Activated CD4-positive, alpha-beta T cell treated with anti-CD3 and anti-CD28 coated beads, Interleukin-2, amount 50 U/mL, for 1 hour (primary cell): Measurements from ENCODE around the gene RBM19.
A peak's percentile ranks its signal among the peaks of the same experiment; 100 is the strongest.
"Not testable (repeated sequence)": the region's sequence is repeated elsewhere in the genome, so short reads cannot be mapped to it uniquely, and the experiment has no call there.

Source experiments
- DNase-seq: peaks from one replicate; pipeline ENCODE4 v3.0.0-alpha.2; 2020

RBM19 gene, protein sequence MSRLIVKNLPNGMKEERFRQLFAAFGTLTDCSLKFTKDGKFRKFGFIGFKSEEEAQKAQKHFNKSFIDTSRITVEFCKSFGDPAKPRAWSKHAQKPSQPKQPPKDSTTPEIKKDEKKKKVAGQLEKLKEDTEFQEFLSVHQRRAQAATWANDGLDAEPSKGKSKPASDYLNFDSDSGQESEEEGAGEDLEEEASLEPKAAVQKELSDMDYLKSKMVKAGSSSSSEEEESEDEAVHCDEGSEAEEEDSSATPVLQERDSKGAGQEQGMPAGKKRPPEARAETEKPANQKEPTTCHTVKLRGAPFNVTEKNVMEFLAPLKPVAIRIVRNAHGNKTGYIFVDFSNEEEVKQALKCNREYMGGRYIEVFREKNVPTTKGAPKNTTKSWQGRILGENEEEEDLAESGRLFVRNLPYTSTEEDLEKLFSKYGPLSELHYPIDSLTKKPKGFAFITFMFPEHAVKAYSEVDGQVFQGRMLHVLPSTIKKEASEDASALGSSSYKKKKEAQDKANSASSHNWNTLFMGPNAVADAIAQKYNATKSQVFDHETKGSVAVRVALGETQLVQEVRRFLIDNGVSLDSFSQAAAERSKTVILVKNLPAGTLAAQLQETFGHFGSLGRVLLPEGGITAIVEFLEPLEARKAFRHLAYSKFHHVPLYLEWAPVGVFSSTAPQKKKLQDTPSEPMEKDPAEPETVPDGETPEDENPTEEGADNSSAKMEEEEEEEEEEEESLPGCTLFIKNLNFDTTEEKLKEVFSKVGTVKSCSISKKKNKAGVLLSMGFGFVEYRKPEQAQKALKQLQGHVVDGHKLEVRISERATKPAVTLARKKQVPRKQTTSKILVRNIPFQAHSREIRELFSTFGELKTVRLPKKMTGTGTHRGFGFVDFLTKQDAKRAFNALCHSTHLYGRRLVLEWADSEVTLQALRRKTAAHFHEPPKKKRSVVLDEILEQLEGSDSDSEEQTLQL

DNA sequence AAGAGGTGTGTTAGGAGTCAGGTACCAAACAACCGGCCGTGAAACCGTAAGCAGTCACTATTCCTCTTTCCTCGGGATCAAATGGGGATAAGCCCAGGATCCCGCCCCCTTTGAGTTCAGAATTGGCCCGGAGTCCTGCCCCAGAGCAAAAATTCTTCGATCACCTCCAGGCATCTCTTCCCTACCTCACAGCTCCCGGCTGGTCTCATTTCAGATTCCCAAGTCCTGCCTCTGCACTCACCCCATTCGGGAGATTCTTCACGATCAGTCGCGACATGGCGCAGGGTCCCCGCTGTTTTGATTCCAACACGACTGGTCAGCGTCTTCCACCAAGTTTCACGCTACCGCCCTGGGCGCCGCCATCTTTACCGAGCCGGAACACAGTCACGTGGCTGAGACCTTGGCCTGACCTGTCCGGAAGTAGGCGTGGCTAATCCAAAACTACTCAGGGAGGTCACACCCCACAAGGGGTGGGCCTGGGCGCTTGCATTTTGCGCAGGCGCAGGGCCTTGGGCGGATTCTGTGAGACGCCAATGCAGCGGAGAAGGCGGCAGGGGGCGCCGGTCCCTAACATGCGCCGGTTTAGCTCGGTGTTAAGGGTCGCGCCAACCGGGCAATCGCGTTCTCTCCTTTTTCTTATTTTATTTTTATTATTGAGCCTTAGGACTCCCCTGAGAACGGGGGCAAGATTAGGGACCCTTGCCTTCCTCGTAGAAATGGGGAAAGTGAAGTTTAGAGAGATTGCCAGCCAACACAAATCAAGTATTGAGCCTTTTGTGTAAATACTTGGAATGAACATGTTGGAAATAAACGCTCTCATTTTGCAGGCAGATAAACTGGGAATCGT is at the start of gene RBM19:
TSS of gene RBM19 (minus strand) at position 375 of the 847 bp plus-strand sequence. CDS start at position 277, 98 bp downstream.
- peak; percentile 95 for DNase-seq

DNA sequence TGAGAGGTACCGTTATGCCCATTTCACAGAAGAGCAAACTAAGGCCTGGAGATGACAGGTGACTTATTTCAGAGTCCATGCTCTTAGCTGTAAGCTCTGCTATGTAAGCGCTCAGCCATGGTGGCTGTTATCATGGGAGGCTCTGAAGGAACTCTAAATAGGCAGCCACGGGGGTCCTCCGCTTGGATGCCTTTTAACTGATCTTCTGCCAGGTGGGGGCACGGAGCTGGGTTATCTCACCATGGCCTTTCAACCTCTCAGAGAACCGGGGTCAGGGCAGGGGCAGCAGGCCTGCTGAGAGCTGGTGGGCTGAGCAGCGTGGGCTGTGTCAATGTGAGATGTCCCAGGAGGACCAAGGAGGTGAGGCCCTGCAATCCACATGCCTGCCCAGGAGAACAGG is 49.7 kb upstream of the RBM19 start:
- DNase-seq: no peak

DNA sequence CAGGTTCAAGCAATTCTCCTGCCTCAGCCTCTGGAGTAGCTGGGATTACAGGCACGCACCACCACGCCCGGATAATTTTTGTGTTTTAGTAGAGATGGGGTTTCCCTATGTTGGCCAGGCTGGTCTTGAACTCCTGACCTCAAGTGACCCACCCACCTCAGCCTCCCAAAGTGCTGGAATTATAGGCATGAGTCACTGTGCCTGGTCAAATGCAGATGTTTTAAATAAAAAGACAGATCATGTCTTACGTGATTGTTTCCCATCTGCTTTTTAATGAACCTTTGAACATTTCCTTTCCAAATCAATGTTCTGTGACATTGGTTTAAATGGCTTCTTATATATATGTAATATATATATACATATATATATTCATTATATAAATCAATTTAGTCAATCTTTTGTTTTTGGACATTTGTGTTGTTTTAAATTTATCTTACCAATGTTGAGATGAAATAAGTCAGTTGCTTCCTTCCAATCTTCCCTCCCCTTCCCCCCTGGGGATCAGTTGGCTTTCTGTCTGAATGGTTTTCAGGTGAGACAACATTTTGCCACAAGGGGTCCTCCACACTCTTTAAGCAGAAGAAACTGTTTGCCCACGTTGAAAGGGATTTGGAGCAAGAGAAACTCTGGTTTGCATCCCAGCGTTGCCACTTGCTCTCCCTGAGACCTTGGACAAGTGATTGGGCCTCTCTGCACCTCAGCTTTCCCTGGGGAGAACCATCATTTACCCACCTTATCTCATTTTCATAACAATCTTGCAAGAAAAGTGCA is 47.6 kb upstream of the RBM19 start:
- no peak for DNase-seq

DNA sequence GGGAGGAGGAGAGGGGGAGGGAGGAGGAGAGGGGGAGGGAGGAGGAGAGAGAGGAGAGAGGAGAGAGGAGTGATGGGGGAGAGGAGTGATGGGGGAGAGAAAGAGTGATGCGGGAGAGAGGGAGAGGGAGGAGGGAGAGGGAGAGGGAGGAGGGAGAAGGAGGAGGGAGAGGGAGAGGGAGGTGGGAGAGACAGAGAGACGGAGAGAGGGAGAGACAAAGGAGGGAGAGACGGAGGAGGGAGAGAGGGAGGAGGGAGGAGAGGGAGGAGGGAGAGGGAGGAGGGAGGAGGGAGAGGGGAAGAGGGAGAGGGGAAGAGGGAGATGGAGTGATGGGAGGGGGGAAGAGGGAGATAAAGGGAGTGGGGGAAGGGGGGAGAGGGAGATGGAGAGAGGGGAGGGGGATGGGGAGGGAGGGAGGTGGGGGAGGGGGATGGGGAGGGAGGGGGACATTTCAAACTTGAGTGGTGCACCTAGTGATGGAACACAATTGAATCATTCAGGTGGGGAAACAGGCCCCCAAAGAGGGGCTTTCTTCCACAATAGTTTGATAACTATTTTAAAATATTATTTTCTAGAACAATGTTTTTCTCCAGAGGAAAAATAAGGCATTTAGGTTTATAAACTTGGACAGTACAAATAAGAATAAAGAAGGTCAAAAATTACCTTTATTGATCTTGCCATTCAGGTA is 46.8 kb upstream of the RBM19 start:
- DNase-seq: no peak

DNA sequence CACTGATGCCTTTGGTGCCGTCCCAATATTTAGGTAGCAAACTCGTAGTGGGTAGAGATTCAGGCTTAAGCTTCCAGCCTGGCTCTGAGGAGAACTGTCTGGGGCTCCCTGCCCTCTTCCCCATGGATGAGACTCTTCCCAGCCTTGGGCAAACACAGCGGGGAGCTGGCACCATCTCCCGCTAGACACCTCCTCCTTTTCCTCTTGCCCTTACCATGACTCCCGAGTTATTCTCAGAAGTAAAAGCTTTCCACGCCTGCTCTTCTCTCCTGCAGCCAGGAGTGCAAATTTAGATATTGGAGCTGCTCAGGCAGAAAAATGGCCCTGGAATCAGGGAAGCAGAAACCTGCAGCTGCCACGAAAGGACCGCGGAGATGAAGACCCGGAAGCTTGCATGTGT is 45.6 kb upstream of the RBM19 start:
- no peak for DNase-seq

DNA sequence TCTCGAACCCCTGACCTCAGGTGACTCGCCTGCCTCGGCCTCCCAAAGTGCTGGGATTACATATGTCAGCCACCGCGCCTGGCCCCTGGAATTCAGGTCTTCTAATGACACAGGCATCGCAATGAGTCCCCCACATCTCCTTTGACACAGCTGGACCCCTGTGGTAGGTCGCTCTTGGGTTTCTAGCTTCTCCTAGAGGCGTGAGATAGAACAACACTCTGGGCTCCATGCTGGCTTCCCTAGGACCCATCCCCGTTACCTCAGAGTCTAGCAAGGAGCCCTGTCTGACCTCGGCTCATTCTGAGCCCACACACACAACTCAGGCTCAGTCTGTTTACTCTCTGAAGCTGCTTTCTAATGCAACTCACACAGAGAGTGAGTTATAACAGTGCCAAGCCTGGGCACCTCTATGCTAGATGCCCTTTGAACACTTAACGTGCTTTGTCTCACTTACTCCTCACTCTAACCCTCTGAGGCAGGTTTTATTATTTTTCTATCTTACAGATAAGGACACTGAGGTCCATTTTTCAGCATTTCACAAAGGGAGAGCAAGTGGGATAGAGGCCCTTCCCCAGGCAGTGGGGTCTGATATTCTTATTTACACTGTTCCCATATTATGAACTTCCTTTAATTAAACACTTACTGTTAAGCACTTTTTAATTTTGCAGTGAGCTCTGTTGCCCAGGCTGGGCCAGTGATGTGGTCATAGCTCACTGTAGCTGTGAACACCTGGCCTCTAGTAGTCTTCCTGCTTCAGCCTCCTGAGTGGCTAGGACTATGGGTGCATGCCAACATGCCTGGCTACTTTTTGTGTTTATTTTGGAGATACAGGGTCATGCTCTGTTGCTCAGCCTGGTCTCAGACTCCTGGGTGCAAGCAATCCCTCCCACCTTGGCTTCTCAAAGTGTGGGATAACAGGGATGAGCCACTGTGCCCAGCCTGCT is 40.6 kb upstream of the RBM19 start:
- no peak for DNase-seq

DNA sequence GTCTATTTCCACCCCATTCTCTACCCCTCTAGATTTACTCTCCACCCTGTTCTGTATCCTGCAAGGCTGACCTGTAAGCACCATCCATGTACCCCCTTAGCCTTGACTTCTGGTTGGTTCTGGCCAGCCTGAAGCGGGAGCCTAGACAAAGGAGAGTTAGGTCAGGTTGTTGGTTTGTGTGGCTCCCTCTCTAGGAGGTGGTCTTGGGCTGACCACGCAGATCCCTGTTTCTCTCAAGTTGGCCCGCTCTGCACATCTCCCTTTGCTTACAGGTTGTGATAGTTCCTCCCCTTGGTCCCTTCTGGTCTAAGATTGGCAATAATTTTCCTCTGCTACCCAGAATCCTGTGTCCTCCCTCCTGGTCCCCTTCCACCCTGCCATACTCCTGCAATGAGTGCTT is 38.3 kb upstream of the RBM19 start:
- no peak for DNase-seq

DNA sequence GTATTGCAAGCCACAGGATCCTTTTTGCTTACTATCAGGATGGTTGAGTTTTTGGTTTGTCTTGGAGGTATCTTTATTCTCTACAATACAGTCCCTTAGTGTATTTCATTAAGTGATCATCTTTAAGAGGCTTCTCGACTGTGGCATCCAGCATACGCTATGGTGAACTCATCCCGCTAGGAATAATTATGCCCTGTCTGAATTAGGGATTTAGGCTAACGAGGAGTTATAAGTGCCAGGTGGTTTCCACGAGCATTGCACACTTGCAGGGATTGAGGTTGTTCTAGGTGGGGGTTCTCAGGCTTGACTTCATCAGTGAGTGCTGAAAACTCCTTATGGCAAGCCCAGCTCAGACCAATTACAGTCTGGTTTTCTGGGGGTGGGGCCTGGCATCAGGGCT is 37.2 kb upstream of the RBM19 start:
- no peak for DNase-seq

DNA sequence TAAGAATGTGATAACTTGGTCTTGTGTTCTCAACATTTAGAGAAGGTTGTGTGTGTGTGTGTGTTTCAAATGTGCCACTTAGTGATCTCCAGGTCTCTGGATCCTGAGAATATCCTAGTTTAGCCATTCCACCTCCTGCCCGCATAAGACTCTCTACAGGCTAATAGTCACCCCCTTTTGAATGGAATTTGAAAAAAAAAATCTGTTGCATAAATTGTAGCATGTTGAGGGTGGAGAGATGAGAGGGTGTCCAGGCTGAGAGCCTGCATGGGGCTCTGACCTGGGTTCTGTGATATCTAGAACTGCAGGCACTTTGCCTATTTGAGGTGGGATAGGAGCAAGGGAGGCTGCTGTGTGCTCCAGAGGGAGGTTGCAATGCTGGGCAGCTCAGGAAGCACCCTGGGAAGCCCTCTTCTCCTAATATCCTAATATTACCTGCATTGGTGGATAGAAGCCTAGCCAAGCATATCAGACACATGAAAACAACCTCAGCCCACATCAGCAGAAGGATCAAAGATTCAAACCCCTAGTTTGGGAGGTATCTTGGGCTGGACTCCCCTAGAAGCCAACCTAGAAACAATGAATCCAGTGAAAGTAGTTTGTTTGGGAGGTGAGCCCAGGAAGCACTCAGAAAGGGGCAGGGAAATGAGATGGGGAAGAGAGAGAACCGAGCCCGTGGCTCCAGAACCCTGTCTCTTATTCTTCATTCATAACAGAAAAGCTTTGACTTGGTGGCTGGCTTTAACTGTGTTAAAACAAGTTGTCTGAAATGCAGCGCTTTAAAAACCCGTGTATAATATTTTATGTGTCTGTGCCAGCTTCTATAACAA is 35.6 kb upstream of the RBM19 start:
- no peak for DNase-seq

DNA sequence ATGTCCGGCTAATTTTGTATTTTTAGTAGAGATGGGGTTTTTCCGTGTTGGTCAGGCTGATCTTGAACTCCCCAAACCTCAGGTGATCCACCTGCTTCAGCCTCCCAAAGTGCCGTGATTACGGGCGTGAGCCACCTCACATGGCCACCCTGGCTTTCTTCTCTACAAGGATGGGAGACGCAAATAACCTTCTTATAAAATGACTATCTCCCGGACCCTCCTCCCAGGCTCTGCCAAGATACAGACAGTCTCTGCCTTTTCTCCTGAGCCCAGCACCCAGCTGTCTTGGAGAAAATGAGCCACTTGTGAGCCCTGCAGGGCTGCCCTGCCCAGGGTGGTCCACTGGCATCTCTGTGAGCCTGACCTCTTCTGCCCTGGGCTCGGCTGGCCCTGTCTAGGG is 34.7 kb upstream of the RBM19 start:
- DNase-seq: no peak

DNA sequence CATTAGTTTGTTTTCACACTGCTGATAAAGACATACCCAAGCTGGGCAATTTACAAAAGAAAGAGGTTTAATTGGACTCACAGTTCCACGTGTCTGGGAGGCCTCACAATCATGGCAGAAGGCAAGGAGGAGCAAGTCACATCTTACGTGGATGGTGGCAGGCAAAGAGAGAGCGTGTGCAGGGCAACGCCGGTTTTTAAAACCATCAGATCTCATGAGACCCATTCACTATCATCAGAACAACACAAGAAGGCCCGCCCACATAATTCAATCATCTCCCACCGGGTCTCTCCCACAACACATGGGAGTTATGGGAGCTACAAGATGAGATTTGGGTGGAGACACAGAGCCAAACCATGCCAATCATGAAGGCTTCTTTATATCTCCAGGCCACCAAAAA is 34.1 kb upstream of the RBM19 start:
- not testable (repeated sequence) for DNase-seq

DNA sequence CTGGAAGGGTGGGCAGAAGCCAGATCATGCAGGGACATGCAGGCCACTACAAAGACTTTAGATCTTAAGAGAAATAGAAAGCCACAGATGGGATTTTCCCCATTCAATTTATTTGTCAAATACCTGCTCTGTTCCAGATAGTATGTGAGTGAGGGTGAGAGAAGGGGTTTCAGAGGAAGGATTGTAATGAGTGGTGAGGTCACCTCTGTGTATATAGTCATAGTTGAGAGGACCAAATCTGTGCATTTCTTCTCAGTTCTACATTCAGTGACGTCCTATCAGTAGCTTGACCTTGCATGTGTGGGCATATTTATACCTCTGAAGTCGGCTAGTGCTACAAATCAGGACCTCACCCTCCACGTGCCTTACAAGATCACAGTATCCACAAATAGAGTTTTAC is 31.2 kb upstream of the RBM19 start:
- no peak for DNase-seq

DNA sequence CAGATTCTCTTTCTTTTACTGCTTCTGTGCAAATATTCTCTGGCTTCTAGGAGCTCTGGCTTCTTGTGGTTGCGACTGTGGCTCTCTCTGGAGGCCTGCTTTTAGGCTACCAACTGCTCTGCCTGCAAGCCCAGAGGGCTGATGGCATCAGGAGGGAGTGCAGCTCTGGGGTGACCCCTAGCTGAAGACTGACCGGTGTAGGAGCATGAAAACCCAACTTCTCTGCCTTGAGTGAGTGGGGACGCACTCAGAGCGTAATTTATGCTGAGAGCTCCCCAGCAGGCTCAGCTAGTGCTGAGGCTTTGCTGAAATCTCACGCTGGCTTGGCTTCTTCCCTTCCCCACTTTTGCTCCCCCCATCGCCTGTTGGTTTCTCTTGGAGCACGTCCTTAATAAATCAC is 29.9 kb upstream of the RBM19 start:
- no peak for DNase-seq

DNA sequence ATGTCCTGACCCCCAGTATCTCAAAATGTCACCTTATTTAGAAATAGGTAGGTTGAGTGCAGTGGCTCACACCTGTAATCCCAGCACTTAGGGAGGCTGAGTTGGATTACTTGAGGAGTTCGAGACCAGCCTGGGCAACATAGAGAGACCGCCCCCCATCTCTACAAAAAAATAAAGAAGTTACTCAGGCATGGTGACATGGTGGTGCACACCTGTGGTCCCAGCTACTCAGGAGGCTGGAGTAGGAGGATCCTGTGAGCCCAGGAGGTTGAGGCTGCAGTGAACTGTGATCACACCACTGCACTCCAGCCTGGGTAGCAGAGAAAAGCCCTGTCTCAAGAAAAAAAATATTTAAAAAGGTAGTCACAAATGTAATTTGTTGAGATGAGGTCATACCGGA is 27.9 kb upstream of the RBM19 start:
- DNase-seq: no peak

DNA sequence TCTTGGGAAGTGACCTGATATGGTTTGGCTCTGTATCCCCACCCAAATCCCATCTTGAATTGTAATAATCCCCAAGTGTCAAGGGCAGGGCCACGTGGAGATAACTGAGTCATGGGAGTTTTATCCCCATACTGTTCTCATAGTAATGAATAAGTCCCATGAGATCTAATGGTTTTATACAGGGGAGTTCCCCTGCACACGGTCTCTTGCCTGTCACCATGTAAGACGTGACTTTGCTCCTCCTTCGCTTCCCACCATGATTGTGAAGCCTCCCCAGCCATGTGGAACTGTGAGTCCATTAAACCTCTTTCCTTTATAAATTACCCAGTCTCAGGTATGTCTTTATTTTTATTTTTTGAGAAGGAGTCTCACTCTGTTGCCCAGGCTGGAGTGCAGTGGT is 26.6 kb upstream of the RBM19 start:
- DNase-seq: not testable (repeated sequence)

DNA sequence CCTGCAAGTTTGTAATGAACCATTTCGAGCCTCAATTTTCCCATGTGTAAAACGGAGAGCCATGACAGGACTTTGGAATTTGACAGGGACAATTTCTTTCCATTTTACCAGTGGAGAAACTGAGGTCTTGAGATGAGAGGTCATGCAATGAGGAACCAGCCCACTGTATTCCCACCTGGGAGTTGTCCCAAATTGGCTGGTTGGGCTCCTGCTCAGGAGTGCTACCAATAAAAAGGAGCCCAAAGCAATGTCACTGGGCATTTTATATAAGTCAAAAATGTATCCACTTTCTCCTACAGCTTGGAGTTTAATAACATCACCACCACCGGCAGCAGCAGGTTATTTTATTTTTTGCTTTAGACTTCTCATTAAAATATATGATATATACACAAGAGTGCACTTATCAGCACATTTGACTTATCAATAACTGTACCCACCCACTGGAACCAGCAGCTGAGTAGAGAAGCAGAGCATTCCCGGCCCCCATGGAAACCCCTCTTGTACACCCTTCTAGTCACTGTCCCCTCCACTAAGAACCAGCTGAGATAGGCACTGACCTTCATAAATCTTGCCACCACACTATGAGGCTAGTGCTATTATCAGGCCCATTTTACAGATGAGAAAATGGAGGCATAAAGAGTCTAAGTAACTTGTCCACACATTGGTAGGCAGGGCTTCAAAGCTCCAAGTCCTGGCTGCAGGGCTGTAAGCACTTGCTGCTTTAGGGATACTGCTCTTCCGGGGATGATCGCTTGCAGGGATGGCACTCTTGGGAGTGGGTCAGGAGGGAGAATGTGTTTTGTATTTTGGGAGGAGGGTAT is 25.3 kb upstream of the RBM19 start:
- DNase-seq: no peak

DNA sequence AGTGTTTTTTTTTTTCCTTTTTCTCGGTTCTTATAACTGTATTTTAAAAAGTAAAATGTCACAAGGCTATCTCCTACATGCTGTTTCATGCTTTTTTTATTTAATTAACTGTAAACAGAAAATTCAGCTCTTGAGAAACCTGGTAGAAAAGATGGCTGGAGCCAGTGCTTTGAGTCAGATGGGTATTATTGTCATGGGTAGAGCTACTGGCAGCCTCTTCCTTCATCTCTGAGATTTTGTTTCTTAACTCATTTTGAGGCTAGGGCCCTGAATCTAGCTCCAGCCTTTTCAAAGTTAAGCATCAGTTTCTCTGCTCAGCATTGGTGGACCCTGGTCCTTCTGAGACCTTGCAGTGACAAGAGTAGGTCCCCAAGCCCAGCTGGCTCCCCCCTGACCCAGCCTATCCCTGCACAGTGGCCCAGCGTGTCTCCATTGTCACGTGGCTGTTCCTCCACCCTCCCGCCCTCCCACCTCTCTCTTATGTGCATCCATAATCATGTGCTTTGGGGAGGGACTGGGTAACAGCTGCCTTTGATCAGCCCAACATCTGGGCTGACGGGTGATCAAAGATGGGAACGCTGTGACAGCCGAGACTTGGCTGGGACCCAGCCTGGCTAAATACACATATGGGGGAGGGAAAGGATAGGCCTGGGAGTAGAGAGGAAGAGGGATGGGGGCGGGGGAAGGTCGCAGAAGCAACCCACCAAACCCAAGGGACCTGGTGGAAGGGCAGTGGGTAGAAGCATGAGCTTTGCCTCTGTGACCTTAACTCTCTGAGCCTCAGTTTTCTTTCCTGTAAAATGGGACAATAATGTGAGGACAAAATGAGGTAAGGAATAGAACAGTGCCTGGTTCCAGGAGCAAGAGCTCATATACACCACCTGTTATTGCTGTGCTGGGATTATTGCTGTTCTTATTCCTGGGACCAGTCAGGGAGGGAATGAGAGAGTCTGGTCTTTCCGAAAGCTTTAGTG is 24.4 kb upstream of the RBM19 start:
- DNase-seq: no peak
